Vagina (tissue), 2 donors: ENCODE measurements around the gene RAPH1.

ENCODE experiments used
- POLR2A ChIP-seq, 2 donors: fragments of 450-650 bp; IDR thresholded peaks; one replicate each; pipeline ENCODE4 v1.6.1; 2017; ENCODE audit warnings: antibody characterized with exemption in 2 of 2, mild to moderate bottlenecking in 2 of 2, moderate library complexity in 2 of 2
- POLR2AphosphoS5 ChIP-seq, 2 donors: sonication (generic); formaldehyde crosslinking; IDR thresholded peaks; one replicate each; pipeline ENCODE4 v1.9.0; 2017; ENCODE audit warnings: antibody characterized with exemption in 2 of 2, mild to moderate bottlenecking in 2 of 2, low read depth in 1 of 2; ENCODE audit not compliant: insufficient read depth in 1 of 2
- TF ChIP-seq, protein P1 (sequence below), 3 experiments: fragments of 450-650 bp in 2 of 3; fragments of 200-600 bp in 1 of 3; sonication (generic) in 1 of 3; IDR thresholded peaks; one replicate each; pipeline ENCODE4 v1.5.1; 2017 to 2019; ENCODE audit warnings: antibody characterized with exemption in 3 of 3, mild to moderate bottlenecking in 2 of 3, moderate library complexity in 2 of 3

- TF ChIP-seq, protein P1, sequence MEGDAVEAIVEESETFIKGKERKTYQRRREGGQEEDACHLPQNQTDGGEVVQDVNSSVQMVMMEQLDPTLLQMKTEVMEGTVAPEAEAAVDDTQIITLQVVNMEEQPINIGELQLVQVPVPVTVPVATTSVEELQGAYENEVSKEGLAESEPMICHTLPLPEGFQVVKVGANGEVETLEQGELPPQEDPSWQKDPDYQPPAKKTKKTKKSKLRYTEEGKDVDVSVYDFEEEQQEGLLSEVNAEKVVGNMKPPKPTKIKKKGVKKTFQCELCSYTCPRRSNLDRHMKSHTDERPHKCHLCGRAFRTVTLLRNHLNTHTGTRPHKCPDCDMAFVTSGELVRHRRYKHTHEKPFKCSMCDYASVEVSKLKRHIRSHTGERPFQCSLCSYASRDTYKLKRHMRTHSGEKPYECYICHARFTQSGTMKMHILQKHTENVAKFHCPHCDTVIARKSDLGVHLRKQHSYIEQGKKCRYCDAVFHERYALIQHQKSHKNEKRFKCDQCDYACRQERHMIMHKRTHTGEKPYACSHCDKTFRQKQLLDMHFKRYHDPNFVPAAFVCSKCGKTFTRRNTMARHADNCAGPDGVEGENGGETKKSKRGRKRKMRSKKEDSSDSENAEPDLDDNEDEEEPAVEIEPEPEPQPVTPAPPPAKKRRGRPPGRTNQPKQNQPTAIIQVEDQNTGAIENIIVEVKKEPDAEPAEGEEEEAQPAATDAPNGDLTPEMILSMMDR (IDR thresholded peaks at IDR 0.05): no peak
- no peak for TF ChIP-seq POLR2A (IDR thresholded peaks at IDR 0.05)
- TF ChIP-seq POLR2AphosphoS5 (IDR thresholded peaks at IDR 0.05; ENCODE audit: insufficient read depth in 1 of 2, low read depth in 1 of 2): no peak
Observed at GRCh38 chr2:203501873-203502272, 33.2 kb downstream of the RAPH1 start.
